Measurements from ENCODE around the gene TENT5C.

TENT5C gene

GRCh38 chr1:117566556-117566955, 39.3 kb upstream of the TENT5C start:
- TF ChIP-seq, protein P1, sequence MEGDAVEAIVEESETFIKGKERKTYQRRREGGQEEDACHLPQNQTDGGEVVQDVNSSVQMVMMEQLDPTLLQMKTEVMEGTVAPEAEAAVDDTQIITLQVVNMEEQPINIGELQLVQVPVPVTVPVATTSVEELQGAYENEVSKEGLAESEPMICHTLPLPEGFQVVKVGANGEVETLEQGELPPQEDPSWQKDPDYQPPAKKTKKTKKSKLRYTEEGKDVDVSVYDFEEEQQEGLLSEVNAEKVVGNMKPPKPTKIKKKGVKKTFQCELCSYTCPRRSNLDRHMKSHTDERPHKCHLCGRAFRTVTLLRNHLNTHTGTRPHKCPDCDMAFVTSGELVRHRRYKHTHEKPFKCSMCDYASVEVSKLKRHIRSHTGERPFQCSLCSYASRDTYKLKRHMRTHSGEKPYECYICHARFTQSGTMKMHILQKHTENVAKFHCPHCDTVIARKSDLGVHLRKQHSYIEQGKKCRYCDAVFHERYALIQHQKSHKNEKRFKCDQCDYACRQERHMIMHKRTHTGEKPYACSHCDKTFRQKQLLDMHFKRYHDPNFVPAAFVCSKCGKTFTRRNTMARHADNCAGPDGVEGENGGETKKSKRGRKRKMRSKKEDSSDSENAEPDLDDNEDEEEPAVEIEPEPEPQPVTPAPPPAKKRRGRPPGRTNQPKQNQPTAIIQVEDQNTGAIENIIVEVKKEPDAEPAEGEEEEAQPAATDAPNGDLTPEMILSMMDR (IDR thresholded peaks at IDR 0.05): no peak
- DNase-seq (ENCODE audit: low spot score): no peak

GRCh38 chr1:117567435-117567834, 38.4 kb upstream of the TENT5C start:
- DNase-seq (ENCODE audit: low spot score): no peak
- no peak overlapping the region for H3K4me3 ChIP-seq
- TF ChIP-seq, protein P1 (IDR thresholded peaks at IDR 0.05): no peak
- no peak overlapping the region for H3K27ac ChIP-seq

More at GRCh38 chr1:117566556-117566955, 39.3 kb upstream of the TENT5C start:
- Histone ChIP-seq H3K4me3 (no peak overlapping the region), H3K27ac (no peak overlapping the region)

DNA sequence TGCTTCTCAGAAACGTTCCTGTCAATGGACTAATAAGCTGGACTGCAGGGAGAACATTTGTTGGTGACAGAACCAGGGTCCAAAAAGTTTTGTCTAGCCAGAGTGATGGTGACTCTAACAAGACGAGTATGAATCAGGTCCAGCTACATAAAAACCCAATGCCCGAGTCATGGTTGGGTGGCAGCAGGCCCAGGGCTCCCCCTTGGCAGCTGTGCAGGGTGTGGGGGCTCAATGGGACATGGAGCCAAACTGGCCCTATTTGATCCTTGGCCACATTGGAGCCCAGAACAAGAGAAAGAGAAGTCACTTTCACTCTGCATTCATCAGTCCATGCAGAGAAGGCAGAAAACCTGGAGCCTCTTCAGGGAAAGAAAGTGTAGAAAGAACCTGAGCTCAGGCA, 37.9 kb upstream of the TENT5C start:
- no peak overlapping the region for H3K27ac ChIP-seq
- no peak overlapping the region for H3K4me3 ChIP-seq
- TF ChIP-seq, protein P1 (IDR thresholded peaks at IDR 0.05): no peak
- DNase-seq (ENCODE audit: low spot score): no peak

DNA sequence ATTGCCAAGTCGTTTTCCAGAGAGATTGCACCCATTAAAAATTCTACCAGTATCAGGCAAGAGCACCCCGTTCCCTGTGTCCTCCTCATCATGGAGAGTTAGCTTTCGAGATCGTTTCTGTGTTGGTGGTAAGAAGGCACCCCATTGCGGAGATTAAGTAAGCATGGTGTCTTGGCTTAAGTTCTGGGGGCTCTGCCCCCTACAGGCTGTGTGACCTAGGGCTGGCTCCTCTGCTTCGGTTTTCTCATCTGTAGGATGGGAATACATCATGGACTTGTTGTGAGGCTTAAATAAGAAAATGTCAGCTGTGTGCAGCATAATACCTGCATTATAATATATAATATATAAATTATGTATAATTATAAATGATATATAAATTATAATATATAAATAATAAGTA, 36.8 kb upstream of the TENT5C start:
- no peak for DNase-seq (ENCODE audit: low spot score)
- no peak overlapping the region for H3K27ac ChIP-seq
- no peak overlapping the region for H3K4me3 ChIP-seq
- TF ChIP-seq, protein P1 (IDR thresholded peaks at IDR 0.05): no peak

DNA sequence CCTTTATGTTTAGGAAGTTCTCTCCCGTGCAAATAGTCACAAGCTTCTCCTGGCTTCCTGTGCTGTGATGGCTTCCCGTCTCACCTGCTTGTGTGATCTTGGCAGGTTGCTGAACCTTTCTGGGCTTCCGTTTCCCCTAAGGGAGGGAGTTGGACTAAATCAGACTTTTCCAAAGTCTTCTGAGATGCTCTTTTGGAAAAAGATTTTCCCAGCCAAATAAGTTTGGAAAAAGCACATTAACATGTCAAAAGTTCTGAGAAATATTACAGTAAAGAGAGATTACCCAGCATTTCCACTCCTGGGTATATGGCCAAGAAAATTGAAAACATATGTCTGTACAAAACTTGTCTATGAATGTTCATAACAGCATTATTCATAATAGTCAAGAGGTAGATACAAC, 36.0 kb upstream of the TENT5C start:
- Histone ChIP-seq H3K4me3 (no peak overlapping the region), H3K27ac (no peak overlapping the region)
- TF ChIP-seq, protein P1 (IDR thresholded peaks at IDR 0.05): no peak
- no peak for DNase-seq (ENCODE audit: low spot score)

- DNase-seq (ENCODE audit: low spot score): no peak
- TF ChIP-seq, protein P1 (IDR thresholded peaks at IDR 0.05): no peak
- H3K27ac ChIP-seq: no peak overlapping the region
- H3K4me3 ChIP-seq: no peak overlapping the region
Measured at GRCh38 chr1:117570988-117571409, 34.8 kb upstream of the TENT5C start.

DNA sequence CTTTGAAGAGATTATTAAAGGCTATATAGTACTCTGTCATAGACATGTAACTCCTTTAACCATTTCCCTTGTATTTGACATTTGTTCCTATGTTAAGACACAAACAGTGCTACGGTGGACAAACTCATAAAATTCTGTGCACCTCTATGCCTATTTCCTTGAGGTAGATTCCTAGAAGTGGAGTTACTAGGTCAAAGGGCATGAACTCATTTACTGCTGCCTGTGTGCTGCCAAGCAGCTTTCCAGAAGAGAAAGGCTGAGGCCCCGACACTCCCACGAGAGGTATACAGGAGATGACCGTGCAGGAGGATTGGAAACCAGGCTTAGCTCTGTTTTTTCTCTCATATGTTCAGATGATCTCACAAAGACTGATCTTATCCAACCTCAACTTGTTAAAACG, 34.4 kb upstream of the TENT5C start:
- no peak overlapping the region for H3K27ac ChIP-seq
- no peak for DNase-seq (ENCODE audit: low spot score)
- TF ChIP-seq, protein P1 (IDR thresholded peaks at IDR 0.05): no peak
- no peak overlapping the region for H3K4me3 ChIP-seq

Measured in coronary artery (tissue), 2 donors.